GM19397 (cell line): ENCODE measurements around the gene PPIB.
"Not testable (repeated sequence)": the region's sequence is repeated elsewhere in the genome, so short reads cannot be mapped to it uniquely, and the experiment has no call there.

ENCODE experiments used
- ATAC-seq: cut with Tn5 transposase; IDR thresholded peaks from one replicate; pipeline ENCODE4 v1.9.1; 2021; ENCODE audit warnings: mild to moderate bottlenecking, moderate library complexity; ENCODE audit not compliant: unreplicated experiment

PPIB gene

DNA sequence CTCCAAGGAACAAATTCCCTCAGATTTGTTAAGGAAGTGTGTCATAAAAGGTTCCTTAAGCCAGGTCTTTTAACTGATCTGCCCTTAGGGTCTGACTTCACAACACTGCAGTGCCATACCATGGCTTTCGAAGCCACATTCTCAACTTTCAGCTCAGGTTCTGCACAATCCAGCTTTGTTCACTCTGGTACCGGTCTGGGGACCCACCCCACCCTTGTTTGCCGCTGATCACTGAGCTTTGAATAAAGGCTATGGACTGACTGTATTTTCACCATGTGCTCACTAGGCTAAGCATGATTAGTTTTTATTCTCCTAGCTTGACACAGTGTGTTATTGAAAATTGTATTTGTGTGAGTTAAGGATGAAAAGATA lies 51.2 kb downstream of the PPIB start:
- ATAC-seq: no peak

DNA sequence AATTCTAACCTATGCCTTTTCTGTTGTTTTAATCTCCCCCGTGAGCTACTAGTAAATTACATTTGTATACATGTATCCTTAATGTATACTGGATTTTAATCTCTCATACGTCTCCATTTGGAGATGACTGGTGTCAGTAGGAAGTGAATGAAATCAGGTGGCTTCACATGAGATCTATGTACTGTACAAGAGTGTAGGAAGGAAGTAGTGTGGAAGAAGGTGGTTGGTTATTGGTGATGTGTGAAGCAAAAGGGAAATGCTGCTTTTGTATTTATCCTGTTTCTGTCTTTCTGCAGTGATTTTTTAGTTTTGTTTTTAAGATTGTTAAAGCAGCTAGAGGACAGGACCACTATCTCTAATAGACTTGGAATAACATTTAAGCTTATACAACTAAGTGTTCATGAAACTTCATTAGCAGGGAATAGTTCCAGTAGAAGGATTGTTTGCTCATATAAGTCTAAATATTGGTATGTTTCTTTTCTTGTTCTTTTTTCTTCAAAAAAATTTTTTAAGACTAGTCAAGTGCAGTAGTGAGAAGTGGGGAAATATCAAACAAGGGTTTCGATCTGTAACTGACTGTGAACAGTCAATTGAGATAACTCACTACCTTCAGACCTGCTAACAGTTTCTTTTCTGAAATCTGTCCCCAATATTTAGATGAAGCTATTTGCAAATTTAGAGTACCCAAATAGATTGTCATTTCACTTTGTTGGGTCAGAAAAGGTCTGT lies 51.7 kb downstream of the PPIB start:
- ATAC-seq: no peak

DNA sequence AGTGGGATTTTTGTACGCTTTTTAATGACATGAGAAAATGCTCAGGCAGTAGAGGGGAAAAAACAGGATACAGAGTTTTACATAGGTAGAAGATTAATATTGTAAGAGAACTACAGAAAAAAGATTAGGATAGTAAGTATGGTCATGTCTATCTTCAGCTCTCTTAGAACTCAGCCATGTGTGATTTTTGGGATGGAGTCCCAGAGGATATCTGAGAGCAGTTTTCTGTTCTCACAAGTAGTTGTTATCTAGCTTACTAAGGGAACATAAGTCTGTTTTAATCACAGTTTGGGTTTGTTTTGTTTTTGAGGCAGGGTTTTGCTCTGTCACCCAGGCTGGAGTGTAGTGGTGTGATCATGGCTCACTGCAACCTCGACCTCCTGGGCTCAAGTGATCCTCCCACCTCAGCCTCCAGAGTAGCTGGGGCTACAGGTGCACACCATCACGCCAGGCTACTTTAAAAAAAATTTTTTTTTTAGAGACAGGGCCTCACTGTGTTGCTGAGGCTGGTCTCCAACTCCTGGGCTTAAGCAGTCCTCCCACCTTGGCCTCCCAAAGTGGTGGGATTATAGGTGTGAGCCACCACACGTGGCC lies 52.6 kb downstream of the PPIB start:
- ATAC-seq: not testable (repeated sequence)

DNA sequence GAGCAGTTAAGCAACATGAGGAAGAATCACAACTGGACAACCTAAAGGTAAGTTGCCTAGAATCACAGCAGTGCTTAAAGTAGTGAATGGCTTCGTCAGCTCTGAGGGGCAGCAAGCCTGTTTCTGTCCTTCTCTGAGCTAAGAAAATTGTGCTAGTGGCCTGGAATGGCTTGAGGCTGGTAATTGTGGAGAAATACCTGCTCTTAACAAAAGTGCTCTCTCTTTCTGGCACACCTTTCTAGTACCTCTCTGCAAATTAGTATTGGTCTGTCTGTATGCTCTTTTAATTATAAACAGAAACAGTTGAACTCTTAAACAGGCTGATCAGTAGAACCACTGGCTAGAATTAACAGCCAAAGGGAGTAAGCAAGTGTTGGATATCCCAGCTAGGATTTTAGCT lies 55.5 kb downstream of the PPIB start:
- no peak for ATAC-seq
